ENCODE data around the gene RHBDF2.

- TF ChIP-seq POLR2A (IDR thresholded peaks at IDR 0.05) (no peak), CTCF (IDR thresholded peaks at IDR 0.05) (no peak)
Measured at GRCh38 chr17:76447931-76448652, 53.1 kb downstream of the RHBDF2 start.

Data from testis (tissue), 2 donors.